DMS153 treated with DMSO at 0.1 percent for 48 hours (cell line): Measurements from ENCODE around the gene CNTN2.

Source experiments
- DNase-seq: peaks from one replicate; lab custom pipeline; 2025; ENCODE audit not compliant: unreplicated experiment; lab: John Stamatoyannopoulos, UW

The CNTN2 gene

DNA sequence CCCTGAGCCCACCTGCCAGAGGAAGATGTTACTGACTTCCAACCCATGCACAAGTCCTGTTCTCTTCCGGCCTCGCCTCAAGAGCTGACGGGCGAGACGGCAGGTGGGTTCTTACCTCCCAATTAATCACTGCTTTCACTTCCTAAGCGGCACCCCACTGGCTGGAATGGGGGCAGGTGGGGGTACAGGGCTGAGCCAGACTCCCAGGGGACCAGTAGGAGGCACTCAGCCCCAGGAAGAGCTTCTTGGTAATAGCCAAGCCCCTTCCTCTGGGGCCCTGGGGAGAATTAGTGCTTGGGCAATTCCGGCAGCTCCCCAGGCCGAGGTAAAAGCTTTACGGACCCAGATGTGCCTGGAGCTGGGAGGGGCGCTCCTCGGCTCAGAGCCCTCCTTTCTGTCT lies 9.7 kb downstream of the CNTN2 start:
- DNase-seq, result no peak

DNA sequence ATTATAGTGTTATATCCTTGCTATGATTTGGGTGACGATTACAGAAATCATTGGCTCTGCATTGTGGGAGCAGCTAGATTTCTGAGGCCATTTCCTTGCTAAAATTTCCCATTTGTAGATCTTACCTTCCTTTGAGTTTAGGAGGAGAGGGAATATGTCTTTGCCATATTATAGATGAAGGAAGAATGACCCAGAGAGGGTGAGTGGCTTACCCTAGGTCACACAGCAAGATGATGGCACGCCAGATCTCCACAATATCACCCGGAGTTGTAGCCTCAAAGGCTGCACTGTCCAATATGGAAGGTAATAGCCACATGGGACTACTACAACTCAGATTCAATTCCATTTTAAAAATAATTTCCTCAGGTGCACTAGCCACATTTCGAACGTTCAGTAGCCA lies 10.3 kb downstream of the CNTN2 start:
- no peak for DNase-seq

DNA sequence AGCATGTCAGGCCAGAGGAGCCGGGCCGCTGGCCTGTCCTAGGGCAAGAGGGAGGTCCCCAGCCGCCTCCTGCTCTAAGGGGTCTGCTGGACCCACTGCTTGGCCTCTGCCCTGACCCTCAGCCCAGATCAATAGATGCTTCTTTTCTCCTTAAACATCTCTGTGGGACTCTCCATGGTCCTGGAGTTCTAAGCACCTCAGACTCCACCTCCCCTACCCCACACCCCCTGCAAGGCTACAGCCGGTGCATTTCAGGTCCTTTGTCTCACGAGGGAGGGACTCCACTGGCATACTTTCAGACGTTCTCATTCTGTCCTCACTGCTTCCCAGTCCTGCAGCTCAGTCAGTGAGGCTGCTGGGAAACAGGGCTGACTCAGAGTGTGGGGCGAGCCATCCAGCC lies 11.0 kb downstream of the CNTN2 start:
- DNase-seq, result no peak

DNA sequence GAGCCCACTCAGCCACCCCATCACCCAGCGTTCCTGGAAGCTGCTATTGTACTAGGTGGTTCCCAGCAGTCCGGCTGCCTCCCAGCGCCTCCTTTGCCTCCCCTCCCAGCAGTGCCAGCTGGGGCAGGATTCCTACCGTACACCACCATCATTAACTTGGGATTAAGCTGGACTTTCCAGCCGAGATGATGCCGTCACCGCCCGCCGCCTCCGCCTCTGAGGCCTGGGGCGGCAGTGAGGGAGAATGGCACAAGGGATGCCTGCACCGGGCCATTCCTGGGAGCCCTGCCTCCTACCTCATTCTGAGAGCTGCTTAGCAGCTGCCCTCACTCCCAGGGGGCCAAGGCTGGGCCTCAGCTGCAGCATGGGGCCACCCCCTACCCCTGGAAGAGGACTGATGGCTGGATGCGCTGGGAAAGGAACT lies 13.2 kb downstream of the CNTN2 start:
- no peak for DNase-seq

DNA sequence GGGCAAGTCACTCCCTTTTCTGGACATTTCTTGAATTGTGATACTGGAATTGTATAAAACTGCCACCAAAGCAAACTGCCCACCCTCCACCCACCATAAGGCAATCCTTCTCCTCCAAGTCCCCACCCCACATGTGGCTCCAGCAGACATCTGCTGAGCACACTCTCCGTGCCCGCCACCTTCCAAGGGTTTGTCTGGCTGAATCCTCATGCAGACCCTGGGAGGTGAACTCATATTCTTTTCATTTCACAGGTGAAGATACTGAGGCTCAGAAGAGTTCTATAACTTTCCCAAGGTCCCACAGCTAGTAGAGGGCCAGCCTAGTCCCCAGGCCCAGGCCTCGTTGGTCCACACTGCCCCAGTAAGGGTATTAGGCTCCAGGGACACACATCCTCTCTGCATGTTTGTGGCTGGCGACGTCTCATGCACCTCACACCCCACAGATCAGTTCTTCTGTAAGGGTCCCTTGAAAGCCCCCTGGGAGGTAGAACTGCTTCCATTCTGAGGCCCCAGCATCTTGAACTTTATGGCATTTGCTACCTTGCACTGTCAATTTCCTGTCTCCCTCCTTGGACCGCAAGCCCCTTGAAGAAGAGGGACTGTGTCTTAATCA lies 14.1 kb downstream of the CNTN2 start:
- DNase-seq, result no peak

DNA sequence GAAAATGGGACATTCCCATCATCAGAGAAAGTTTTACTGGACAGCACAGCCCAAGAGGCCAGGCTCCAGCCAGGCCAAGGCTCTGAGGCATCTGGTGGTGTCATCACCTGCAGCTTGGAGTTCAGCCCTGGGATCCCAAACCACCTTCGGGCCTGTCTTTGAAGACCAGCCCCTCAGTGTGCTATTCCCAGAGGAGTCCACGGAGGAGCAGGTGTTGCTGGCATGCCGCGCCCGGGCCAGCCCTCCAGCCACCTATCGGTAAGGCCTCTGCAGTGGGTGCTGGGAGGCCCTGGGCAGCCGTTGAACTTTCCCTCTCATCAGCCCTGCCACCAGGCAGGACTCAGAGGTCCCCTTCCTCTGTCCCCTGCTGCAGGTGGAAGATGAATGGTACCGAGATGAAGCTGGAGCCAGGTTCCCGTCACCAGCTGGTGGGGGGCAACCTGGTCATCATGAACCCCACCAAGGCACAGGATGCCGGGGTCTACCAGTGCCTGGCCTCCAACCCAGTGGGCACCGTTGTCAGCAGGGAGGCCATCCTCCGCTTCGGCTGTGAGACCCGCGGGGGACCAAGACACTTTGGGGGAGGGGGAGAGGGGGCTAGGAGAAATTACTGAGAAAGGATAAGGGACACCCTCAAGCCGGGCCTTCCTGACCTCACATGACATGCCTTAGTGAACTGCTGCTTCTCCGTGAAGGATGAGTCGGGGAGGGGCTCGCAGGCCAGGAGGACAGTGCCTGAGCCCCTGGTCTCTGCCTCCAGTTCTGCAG lies 15.0 kb downstream of the CNTN2 start:
- no peak for DNase-seq

DNA sequence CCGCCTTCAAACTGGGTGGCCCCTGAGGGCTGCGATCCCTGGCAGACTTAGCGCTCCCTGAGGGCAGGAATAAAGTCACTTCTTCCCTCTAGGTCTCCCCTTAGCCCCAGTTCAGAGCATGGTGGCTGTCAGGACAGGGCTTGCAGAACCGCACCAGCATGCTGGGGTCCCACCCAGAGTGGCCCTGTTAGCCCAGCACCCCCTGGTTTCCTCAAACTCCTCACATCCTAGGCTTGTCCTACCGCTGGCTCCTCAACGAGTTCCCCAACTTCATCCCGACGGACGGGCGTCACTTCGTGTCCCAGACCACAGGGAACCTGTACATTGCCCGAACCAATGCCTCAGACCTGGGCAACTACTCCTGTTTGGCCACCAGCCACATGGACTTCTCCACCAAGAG lies 15.8 kb downstream of the CNTN2 start:
- no peak for DNase-seq

DNA sequence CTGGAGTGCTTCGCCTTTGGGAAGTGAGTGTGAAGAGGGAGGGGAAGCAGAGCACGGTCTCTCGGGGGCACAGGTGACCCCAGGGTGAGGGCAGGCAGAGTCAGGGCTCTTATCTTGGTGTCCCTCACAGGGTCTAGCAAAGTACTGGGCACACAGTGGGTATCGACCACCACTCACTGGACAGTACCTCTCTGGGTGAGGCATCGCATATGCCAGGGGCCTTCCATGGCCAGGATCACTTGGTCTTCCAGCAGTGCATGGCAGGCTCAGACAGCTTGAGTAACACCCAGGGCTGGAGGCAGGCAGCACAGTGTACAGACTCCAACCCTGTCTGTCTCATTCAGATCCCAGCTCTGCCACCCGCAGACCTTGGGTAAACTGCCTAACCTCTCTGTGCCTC lies 16.6 kb downstream of the CNTN2 start:
- DNase-seq, result no peak

DNA sequence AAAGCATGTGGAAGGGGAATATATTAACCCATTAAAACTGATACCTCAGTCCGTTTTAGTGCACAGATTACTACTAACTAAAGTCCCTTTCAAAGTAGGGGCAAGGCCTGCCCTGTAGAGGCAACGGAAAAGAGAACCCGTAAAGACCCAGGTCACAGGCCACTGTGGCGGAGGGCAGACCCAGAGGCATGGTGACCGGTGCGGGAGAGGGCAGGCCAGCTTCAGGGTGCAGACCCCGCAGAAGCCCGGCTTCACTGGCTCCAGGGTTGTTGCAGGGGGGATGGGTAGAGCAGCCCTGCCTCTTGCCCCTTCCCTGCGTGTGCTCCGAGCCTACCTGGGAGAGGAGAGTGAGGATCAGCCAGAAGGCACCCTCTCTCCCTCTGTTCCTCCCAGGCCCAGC lies 17.7 kb downstream of the CNTN2 start:
- no peak for DNase-seq

DNA sequence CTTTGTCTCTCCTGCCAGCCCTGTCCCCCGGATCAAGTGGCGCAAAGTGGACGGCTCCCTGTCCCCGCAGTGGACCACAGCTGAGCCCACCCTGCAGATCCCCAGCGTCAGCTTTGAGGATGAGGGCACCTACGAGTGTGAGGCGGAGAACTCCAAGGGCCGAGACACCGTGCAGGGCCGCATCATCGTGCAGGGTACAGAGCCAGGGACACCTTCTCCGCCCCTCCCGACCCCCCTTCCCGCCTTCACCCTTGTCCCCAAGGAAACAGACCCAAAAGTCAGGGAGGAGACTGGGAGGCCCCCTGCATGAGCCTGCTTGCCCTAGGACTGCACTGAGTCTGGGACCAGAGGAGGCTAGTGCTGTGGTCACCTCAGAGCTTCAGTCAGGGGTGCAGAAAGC lies 18.2 kb downstream of the CNTN2 start:
- no peak for DNase-seq

DNA sequence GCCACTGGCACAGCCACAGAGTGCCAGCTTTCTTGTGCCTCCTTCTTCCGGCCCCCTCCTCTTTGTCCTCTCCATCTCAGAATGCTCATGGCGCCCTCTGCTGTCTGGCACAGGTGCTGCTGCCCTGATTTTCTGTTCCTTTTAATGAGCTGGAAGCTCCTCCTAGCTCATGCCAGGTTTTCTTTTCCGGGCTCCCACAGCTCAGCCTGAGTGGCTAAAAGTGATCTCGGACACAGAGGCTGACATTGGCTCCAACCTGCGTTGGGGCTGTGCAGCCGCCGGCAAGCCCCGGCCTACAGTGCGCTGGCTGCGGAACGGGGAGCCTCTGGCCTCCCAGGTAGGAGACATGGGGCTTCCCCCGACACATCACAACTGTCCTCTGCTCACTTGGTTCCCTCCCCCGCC lies 18.7 kb downstream of the CNTN2 start:
- peak; percentile 90 for DNase-seq

DNA sequence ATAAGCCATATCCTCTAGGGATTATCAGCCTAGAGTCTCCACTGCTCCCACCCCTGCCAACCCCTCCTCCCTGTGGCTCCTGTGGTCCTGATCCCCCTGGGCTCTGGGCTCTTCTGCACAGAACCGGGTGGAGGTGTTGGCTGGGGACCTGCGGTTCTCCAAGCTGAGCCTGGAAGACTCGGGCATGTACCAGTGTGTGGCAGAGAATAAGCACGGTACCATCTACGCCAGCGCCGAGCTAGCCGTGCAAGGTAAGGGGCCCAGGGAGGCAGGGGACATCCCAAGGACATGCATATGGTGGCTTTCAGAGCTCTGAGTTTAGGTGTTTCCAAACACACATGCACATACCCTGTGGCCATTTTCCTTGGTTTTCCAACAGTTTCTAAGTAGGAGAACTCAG lies 19.3 kb downstream of the CNTN2 start:
- no peak for DNase-seq

DNA sequence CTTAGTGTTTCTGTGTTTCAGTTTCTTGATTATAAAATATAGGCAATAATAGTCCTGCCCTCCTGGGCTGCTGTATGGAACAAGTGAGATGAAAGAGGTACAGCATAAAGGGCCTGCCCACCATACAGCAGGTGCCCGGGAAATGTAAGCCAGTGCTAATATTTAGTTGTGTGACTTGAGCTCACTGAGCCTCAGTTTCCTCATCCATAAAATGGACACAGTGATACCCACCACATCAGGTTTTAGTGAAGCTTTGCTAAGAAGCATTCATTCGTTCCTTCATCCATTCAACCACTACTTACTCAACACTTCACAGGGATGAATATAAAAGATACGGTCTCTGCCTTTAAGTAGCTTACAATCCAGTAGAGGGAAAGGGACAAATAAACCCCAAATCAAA lies 19.9 kb downstream of the CNTN2 start:
- no peak for DNase-seq

DNA sequence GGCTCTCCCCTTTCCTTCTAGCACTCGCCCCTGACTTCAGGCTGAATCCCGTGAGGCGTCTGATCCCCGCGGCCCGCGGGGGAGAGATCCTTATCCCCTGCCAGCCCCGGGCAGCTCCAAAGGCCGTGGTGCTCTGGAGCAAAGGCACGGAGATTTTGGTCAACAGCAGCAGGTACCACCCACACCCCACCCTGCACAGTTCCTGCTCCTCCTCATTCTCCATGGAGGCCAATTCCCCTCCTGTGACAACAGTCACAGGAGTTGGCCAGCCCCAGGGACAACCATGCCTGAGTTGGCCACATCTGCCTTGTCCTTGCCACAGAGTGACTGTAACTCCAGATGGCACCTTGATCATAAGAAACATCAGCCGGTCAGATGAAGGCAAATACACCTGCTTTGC lies 21.3 kb downstream of the CNTN2 start:
- no peak for DNase-seq

DNA sequence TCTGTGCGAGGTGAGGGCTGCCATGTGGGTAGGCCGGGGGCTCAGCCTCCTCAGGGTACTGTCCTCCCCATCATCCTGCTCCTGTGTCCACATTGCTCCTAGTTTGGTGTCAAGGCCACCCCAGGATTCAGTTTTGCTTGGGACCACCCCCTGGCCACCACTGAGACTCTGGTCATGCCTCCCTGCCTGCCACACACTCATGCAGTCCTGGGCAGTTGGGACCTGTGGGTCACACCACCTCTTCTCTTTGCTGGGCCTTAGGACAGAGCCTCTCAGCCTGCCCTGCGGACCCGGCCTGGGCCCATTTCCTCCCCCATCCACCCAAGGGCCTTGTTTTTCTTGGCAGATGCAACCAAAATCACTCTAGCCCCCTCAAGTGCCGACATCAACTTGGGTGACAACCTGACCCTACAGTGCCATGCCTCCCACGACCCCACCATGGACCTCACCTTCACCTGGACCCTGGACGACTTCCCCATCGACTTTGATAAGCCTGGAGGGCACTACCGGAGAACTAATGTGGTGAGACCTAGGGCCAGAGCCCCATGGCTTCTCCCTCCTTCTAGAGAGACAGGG lies 21.8 kb downstream of the CNTN2 start:
- no peak for DNase-seq

DNA sequence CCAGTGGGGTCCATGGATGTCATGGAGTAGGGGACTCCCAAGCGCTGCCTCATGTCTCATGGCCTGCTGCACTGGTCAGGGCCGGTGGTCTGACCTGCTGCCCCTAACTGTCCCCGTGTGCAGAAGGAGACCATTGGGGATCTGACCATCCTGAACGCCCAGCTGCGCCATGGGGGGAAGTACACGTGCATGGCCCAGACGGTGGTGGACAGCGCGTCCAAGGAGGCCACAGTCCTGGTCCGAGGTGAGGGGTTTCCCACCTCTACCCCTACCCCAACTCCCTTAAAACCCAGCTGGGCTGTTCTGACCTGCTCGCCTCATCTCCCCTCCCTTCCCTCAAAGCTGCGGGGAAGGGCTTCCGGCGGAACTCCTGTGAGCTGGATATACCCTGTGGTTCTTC lies 22.7 kb downstream of the CNTN2 start:
- DNase-seq, result no peak

DNA sequence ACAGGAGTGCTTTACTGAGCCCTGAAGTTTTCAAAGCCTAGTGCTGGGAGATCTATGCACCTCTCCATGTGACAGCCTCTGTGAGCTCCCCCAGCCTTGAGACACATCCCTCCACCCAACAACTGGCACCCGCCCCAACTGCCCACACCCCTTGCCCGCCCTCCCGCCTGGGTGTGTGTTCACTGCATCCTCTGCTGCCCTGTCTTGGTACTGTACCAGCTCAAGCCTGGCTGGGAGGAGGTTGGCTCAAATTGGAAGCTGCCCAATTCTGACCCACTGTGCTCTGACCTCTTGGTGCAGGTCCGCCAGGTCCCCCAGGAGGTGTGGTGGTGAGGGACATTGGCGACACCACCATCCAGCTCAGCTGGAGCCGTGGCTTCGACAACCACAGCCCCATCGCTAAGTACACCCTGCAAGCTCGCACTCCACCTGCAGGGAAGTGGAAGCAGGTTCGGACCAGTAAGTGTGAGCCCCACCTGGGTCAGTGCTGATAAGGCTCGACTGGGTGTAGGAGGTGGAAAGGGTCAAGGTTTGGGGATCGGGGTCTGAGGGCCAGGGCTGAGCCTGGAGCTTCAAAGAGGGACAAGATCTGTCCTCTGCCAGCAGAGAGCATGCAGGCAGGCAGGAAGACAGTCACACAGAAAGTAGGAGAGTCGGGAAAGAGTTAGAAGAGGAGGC lies 23.3 kb downstream of the CNTN2 start:
- no peak for DNase-seq

DNA sequence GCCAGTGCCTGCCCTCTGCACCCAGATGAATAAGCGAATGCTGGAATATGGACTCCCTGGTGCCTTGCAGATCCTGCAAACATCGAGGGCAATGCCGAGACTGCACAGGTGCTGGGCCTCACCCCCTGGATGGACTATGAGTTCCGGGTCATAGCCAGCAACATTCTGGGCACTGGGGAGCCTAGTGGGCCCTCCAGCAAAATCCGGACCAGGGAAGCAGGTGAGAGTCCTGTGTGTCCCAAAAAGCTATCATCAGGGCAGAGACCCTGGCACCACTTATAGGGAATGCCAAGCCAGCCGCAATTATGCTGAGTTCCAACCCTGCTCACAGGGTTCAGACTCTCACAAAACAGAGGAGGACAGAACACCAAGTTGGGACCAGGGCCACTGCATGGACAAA lies 24.0 kb downstream of the CNTN2 start:
- no peak for DNase-seq

DNA sequence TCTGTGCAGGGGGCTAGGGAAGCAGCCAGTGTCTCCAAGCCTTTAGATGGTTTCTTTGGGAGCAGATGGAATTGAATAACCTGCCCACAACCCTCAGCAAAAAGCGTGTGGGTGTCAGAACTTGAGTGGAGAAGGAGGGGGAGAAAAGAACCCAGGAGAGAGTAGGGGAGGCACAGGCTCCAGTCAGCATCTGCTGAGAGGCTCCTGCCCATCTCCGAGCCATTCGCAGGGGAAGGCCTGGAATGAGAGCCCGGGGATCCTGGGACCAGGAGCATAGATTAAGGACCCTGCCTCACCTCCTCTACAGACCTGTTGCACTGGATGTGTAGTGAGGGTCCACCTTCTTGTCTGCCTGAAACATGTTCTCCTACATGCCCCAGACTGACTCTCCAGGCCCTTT lies 25.0 kb downstream of the CNTN2 start:
- no peak for DNase-seq

DNA sequence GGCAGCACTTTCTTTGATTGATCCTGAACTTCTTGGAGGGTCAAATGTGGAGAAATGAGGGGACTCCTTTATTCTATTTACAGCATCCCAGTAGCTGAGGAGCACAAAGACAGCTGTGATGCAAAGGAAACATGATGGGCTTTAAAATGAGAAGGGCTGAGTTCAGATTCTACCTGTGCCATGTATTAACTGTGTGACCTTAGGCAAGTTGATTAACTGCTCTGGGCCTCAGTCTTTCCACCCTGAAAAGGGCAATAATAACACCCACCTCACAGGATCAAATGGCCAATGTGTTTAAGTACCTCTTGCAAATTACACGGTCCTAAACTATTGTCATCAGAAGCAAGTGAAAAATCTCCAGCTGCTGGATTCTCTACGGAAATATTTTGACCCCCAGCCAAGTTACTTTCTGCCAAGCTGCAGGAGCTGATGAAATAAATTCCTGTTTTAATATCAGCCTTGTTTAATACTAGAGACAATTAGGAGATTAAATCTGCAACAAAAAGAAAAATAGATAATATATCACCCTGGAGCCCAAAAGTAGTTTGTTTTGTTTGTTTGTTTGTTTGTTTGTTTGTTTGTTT lies 25.5 kb downstream of the CNTN2 start:
- no peak for DNase-seq

DNA sequence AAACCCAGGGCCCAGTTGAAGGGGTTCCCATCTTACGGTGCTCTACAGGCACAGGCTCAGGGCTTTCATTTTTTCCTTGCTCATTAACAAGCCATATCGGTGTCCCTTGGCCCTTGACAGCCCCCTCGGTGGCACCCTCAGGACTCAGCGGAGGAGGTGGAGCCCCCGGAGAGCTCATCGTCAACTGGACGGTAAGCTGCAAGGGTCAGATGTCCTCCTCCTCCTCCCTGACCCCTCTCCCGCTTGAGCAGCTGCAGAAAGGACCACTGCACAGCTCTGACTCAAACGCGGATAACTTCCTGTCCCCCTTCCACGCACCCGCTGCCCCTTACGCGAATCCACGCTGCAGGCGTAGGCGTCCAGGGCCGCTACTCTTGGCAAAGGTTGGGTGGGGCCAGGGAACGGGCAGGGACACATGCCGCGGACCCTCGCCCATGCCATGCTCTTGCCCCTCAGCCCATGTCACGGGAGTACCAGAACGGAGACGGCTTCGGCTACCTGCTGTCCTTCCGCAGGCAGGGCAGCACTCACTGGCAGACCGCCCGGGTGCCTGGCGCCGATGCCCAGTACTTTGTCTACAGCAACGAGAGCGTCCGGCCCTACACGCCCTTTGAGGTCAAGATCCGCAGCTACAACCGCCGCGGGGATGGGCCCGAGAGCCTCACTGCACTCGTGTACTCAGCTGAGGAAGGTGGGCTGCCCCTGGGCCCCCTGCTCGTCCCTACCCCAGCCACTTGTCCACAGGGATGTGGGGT lies 26.5 kb downstream of the CNTN2 start:
- no peak for DNase-seq
